Sigmoid colon (tissue), 4 donors: ENCODE measurements around the gene CREBL2.

Experiments used
- POLR2A ChIP-seq, 2 donors: fragments of 450-650 bp; IDR thresholded peaks; one replicate each; pipeline ENCODE4 v1.6.1; 2016; ENCODE audit warnings: antibody characterized with exemption in 2 of 2, mild to moderate bottlenecking in 2 of 2, moderate library complexity in 2 of 2
- POLR2AphosphoS5 ChIP-seq, 4 donors: sonication (generic); formaldehyde crosslinking; IDR thresholded peaks; one replicate each; pipeline ENCODE4 v1.6.1; 2017; ENCODE audit warnings: antibody characterized with exemption in 4 of 4
- TF ChIP-seq, protein P1 (sequence below), 4 experiments: fragments of 450-650 bp in 3 of 4; fragments of 200-600 bp in 1 of 4; IDR thresholded peaks; one replicate each; pipeline ENCODE4 v1.5.1; 2016 to 2019; ENCODE audit warnings: antibody characterized with exemption in 4 of 4, mild to moderate bottlenecking in 3 of 4, moderate library complexity in 2 of 4

DNA sequence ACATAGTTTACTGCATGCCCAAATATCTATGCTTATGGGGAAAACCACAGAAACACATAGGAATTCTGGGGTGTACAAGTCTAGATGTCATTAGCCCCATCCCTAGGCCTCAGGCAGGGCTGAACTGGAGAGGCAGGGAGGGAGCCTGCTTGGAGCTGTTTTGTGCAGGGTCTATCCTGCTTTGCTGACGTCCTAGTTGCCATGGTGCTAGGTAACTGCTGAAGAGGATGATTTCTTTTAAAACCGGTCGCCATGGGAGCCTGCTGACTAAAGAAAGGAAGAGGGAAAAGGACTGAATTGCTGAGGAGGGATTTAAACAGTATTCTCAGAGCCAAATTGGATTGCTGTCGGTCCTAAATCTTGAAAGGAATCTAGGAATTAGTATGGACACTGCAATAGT is 73.6 kb downstream of the CREBL2 start:
- TF ChIP-seq, protein P1, sequence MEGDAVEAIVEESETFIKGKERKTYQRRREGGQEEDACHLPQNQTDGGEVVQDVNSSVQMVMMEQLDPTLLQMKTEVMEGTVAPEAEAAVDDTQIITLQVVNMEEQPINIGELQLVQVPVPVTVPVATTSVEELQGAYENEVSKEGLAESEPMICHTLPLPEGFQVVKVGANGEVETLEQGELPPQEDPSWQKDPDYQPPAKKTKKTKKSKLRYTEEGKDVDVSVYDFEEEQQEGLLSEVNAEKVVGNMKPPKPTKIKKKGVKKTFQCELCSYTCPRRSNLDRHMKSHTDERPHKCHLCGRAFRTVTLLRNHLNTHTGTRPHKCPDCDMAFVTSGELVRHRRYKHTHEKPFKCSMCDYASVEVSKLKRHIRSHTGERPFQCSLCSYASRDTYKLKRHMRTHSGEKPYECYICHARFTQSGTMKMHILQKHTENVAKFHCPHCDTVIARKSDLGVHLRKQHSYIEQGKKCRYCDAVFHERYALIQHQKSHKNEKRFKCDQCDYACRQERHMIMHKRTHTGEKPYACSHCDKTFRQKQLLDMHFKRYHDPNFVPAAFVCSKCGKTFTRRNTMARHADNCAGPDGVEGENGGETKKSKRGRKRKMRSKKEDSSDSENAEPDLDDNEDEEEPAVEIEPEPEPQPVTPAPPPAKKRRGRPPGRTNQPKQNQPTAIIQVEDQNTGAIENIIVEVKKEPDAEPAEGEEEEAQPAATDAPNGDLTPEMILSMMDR (IDR thresholded peaks at IDR 0.05) = no peak
- TF ChIP-seq POLR2A (IDR thresholded peaks at IDR 0.05) (no peak), POLR2AphosphoS5 (IDR thresholded peaks at IDR 0.05) (no peak)
